Adipocyte (in vitro differentiated cells): ENCODE measurements around the gene AKAIN1.

Experiments used
- DNase-seq: peaks from one replicate; pipeline ENCODE4 v3.0.0-alpha.2; 2015; ENCODE audit warnings: low read depth
- H3K27me3 ChIP-seq: replicated peaks from 2 replicates; pipeline ENCODE4 v1.7.0; 2013; ENCODE audit warnings: mild to moderate bottlenecking, low read length, moderate library complexity; ENCODE audit not compliant: control insufficient read depth, insufficient read depth
- H3K36me3 ChIP-seq: 2 replicates; pipeline ENCODE4 v1.7.0; 2013; ENCODE audit warnings: low read length, mild to moderate bottlenecking, moderate library complexity; ENCODE audit not compliant: control insufficient read depth, insufficient read depth, severe bottlenecking
- H3K4me1 ChIP-seq: 2 replicates; pipeline ENCODE4 v1.7.0; 2013; ENCODE audit warnings: mild to moderate bottlenecking, low read length, moderate library complexity; ENCODE audit not compliant: control insufficient read depth, insufficient read depth
- H3K4me3 ChIP-seq: 2 replicates; pipeline ENCODE4 v1.7.0; 2013; ENCODE audit warnings: mild to moderate bottlenecking, low read length, moderate library complexity
- H3K9ac ChIP-seq: 2 replicates; pipeline ENCODE4 v1.7.0; 2013; ENCODE audit warnings: mild to moderate bottlenecking, low read length, moderate library complexity
- H3K9me3 ChIP-seq: 2 replicates; pipeline ENCODE4 v1.7.0; 2013; ENCODE audit warnings: mild to moderate bottlenecking, low read length, moderate library complexity; ENCODE audit not compliant: control insufficient read depth

The AKAIN1 gene

GRCh38 chr18:5196253-5197031 is 615 bp downstream of the AKAIN1 start:
- no peak for DNase-seq
- Histone ChIP-seq H3K4me3 (no peak overlapping the region), H3K9me3 (peaks cover 4% of the 10 kb centered on the region), H3K9ac (no peak overlapping the region), H3K36me3 (no peaks in the 10 kb centered on the region), H3K27me3 (peaks cover 52% of the 10 kb centered on the region), H3K4me1 (peaks cover 2% of the 10 kb centered on the region)

- Histone ChIP-seq H3K9ac (no peak overlapping the region), H3K4me1 (peaks cover 2% of the 10 kb centered on the region), H3K27me3 (peaks cover 48% of the 10 kb centered on the region), H3K4me3 (no peak overlapping the region), H3K36me3 (no peaks in the 10 kb centered on the region), H3K9me3 (peaks cover 4% of the 10 kb centered on the region)
- no peak for DNase-seq
Measured at GRCh38 chr18:5195656-5196055, 1.4 kb downstream of the AKAIN1 start.

DNA sequence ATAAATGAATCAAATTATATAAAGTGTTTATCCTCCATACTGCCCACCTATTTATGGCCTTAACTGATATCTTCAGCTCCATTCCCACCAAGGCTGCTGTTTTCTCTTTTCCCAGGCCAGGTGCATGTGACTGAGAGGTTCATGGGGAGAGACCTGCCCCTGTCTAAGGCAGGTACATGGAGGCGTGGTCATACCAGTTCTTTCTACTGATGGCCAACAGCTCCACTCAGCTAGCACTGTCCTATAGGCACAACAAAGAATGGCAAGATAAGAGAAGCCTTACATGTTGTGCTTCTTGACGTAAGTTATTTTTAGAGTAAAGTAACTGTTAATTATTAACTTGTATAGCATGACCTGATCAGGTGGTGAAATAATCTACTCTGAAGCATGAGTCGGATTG is 16.8 kb downstream of the AKAIN1 start:
- DNase-seq = no peak

DNA sequence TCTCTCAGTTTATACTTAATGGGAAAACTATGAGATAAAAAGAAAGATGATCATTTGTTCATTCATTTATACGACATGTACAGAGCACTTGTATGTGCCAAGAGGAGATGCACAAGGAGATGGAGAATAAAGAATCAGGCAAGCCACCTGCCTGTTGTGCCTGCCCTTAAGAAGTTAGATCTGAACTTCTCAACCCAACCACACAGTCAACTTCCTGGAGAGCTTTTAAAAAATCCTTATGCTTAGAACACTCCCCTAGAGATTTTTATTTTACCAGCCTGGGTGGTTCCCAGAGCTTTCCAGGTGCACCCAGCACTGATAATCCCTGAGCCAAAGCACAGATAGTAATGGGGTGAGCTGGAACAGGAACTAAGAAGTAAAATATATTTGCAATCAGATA is 18.5 kb downstream of the AKAIN1 start:
- Histone ChIP-seq H3K36me3 (no peaks in the 10 kb centered on the region), H3K4me1 (no peaks in the 10 kb centered on the region), H3K27me3 (no peaks in the 10 kb centered on the region), H3K9ac (no peak overlapping the region), H3K9me3 (no peaks in the 10 kb centered on the region), H3K4me3 (no peak overlapping the region)
- DNase-seq = no peak

More for the DNA sequence above, 16.8 kb downstream of the AKAIN1 start:
- H3K9me3 ChIP-seq = no peaks in the 10 kb centered on the region
- H3K4me1 ChIP-seq = no peaks in the 10 kb centered on the region
- H3K9ac ChIP-seq = no peak overlapping the region
- no peak overlapping the region for H3K4me3 ChIP-seq
- H3K36me3 ChIP-seq = no peaks in the 10 kb centered on the region
- no peaks in the 10 kb centered on the region for H3K27me3 ChIP-seq

- DNase-seq = no peak
- Histone ChIP-seq H3K4me3 (no peak overlapping the region), H3K36me3 (no peaks in the 10 kb centered on the region), H3K9me3 (no peaks in the 10 kb centered on the region), H3K4me1 (no peaks in the 10 kb centered on the region), H3K9ac (no peak overlapping the region), H3K27me3 (no peaks in the 10 kb centered on the region)
Measured at GRCh38 chr18:5175378-5175777, 21.7 kb downstream of the AKAIN1 start.

DNA sequence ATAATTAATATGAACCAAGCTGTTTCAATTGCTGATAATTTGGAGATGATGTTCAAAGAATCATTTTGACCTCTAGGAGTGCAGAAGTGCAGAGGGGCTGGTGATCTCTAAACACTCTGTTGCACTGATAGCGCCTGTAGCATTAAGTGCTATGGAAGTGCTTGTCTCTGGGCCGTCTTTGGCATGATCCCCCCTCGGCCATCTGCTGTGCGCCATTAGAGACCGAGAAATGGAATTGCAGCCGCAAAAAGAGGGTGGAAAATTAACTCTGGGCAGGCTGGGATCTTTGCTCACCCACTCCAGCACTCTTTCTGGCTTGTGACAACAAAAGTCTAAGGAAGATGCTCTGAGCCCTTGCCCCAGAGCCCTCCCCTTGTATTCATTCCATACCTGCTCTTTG is 23.4 kb downstream of the AKAIN1 start:
- Histone ChIP-seq H3K36me3 (no peaks in the 10 kb centered on the region), H3K4me1 (peaks cover under 1% of the 10 kb centered on the region), H3K27me3 (no peaks in the 10 kb centered on the region), H3K9ac (no peak overlapping the region), H3K4me3 (no peak overlapping the region), H3K9me3 (no peaks in the 10 kb centered on the region)
- DNase-seq = no peak

DNA sequence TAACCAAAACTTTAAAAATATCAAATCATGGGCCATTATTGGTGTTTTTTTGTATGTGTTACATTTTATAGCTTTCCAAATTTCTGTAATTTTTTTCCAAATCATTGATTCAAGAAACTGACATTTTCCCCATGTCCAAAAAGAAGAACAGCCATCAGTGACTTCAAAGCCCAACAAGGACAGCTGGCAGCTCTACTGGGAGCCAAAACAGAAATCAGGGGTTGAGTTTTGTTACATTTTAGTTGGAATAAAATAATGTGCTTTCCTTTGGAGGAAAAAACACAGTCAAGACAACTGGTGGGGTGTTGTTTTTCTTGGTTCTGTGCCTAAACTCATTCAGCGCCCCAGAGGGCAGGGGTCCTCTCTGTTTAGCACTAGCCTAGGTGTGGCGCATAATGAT is 23.8 kb downstream of the AKAIN1 start:
- no peak overlapping the region for H3K9ac ChIP-seq
- DNase-seq = no peak
- peaks cover 4% of the 10 kb centered on the region for H3K4me1 ChIP-seq
- H3K36me3 ChIP-seq = no peaks in the 10 kb centered on the region
- H3K9me3 ChIP-seq = no peaks in the 10 kb centered on the region
- H3K27me3 ChIP-seq = no peaks in the 10 kb centered on the region
- no peak overlapping the region for H3K4me3 ChIP-seq

- Histone ChIP-seq H3K27me3 (no peaks in the 10 kb centered on the region), H3K9ac (no peak overlapping the region), H3K4me3 (no peak overlapping the region), H3K9me3 (no peaks in the 10 kb centered on the region), H3K36me3 (no peaks in the 10 kb centered on the region), H3K4me1 (peaks cover 9% of the 10 kb centered on the region)
- DNase-seq = no peak
Measured at GRCh38 chr18:5167831-5168230, 29.2 kb downstream of the AKAIN1 start.

- no peaks in the 10 kb centered on the region for H3K9me3 ChIP-seq
- H3K4me3 ChIP-seq = no peak overlapping the region
- H3K4me1 ChIP-seq = peaks cover 9% of the 10 kb centered on the region
- H3K9ac ChIP-seq = no peak overlapping the region
- DNase-seq = no peak
- H3K36me3 ChIP-seq = no peaks in the 10 kb centered on the region
- peaks cover 5% of the 10 kb centered on the region for H3K27me3 ChIP-seq
Measured at GRCh38 chr18:5166606-5167280, 30.3 kb downstream of the AKAIN1 start.

DNA sequence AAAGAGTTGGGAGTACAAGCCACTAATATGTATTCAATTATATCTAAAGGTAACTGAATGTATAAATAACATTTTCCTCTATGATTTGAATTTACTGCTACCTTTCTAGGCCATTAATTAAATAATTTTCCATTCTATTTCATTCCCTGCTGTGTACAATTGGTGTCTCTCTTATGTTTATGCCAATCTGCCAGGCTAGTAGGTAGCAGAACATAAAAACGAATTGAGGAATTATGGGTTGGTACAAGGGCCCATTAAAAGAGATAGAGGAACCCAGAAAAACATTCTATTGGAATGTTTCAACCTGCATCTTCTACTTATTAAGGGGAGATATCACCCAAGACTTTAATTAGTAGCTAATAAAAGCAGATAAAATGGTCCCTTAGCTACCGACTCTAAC is 32.2 kb downstream of the AKAIN1 start:
- Histone ChIP-seq H3K4me3 (no peak overlapping the region), H3K36me3 (no peaks in the 10 kb centered on the region), H3K9me3 (no peaks in the 10 kb centered on the region), H3K4me1 (peaks cover 9% of the 10 kb centered on the region), H3K27me3 (peaks cover 5% of the 10 kb centered on the region), H3K9ac (no peak overlapping the region)
- no peak for DNase-seq

- no peak overlapping the region for H3K9ac ChIP-seq
- H3K27me3 ChIP-seq = peaks cover 8% of the 10 kb centered on the region
- H3K4me3 ChIP-seq = no peak overlapping the region
- no peaks in the 10 kb centered on the region for H3K36me3 ChIP-seq
- no peak for DNase-seq
- H3K4me1 ChIP-seq = peaks cover 3% of the 10 kb centered on the region
- no peaks in the 10 kb centered on the region for H3K9me3 ChIP-seq
Measured at GRCh38 chr18:5162111-5162510, 34.9 kb downstream of the AKAIN1 start.
